Tibial artery (tissue), 4 donors: ENCODE data around the gene GATB.

Experiments
- DNase-seq, 2 donors: peaks; one replicate each; pipeline ENCODE4 v3.0.0-alpha.2; 2019
- H3K27ac ChIP-seq, 2 donors: fragments of 200-600 bp; sonication (generic) in 1 of 2; 1 replicate in 1 of 2; 2 replicates in 1 of 2; pipeline ENCODE4 v1.5.1; 2018 to 2019; ENCODE audit warnings: mild to moderate bottlenecking in 1 of 2
- H3K27me3 ChIP-seq, 2 donors: fragments of 200-600 bp; sonication (generic) in 1 of 2; one replicate each; pipeline versions ENCODE4 v1.5.1 to v1.6.0; 2016 to 2019
- H3K36me3 ChIP-seq, 3 donors: fragments of 200-600 bp; sonication (generic) in 2 of 3; one replicate each; pipeline ENCODE4 v1.5.1; 2016 to 2019; ENCODE audit warnings: mild to moderate bottlenecking in 2 of 3
- H3K4me1 ChIP-seq, 4 donors: fragments of 200-600 bp; sonication (generic) in 2 of 4; 1 replicate in 3 of 4; 2 replicates in 1 of 4; pipeline ENCODE4 v1.5.1; 2016 to 2019
- H3K4me3 ChIP-seq, 2 donors: fragments of 200-600 bp; sonication (generic) in 1 of 2; 1 replicate in 1 of 2; 2 replicates in 1 of 2; pipeline ENCODE4 v1.5.1; 2018 to 2019; ENCODE audit warnings: mild to moderate bottlenecking in 2 of 2
- H3K9me3 ChIP-seq, 3 donors: fragments of 200-600 bp; sonication (generic) in 1 of 3; one replicate each; pipeline ENCODE4 v1.5.1; 2016 to 2019
- intact Hi-C: fragments of 100-400 bp; cut with DNase I; formaldehyde crosslinking; loops from one replicate; pipeline ENCODE4 v1.15.0; 2023; ENCODE audit warnings: low total_unique reads
- TF ChIP-seq, protein P1 (sequence below), 2 experiments: fragments of 200-600 bp in 1 of 2; fragments of 450-650 bp in 1 of 2; IDR thresholded peaks; one replicate each; pipeline ENCODE4 v1.5.1; 2017 to 2019; ENCODE audit warnings: antibody characterized with exemption in 2 of 2, mild to moderate bottlenecking in 1 of 2, moderate library complexity in 1 of 2

The GATB gene

DNA sequence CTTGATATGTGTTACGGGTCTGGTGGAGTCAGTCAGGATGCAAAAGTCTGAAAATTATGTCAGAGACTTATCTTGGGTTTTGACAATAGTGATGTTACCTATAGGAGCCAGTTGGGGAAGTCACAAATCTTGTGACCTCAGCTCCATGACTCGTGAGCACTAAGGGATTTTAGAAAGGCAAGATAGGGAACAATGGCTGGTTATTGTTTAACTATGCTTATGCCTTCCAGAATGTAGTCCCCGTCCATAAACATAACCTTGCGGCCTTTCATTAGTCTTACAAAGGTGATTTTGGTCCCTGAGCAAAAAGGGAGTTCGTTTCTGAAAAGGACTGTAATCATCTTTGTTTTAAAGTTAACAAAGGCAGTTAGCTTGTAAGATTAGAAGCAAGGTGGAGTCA is 23.9 kb upstream of the GATB start:
- DNase-seq = no peak
- Histone ChIP-seq H3K36me3 (no peaks in the 10 kb centered on the region), H3K27ac (no peak overlapping the region), H3K9me3 (no peaks in the 10 kb centered on the region), H3K27me3 (no peaks in the 10 kb centered on the region), H3K4me1 (no peaks in the 10 kb centered on the region), H3K4me3 (no peak overlapping the region)
- TF ChIP-seq, protein P1, sequence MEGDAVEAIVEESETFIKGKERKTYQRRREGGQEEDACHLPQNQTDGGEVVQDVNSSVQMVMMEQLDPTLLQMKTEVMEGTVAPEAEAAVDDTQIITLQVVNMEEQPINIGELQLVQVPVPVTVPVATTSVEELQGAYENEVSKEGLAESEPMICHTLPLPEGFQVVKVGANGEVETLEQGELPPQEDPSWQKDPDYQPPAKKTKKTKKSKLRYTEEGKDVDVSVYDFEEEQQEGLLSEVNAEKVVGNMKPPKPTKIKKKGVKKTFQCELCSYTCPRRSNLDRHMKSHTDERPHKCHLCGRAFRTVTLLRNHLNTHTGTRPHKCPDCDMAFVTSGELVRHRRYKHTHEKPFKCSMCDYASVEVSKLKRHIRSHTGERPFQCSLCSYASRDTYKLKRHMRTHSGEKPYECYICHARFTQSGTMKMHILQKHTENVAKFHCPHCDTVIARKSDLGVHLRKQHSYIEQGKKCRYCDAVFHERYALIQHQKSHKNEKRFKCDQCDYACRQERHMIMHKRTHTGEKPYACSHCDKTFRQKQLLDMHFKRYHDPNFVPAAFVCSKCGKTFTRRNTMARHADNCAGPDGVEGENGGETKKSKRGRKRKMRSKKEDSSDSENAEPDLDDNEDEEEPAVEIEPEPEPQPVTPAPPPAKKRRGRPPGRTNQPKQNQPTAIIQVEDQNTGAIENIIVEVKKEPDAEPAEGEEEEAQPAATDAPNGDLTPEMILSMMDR (IDR thresholded peaks at IDR 0.05) = no peak
- intact Hi-C loops = no loop called here

- H3K27ac ChIP-seq = no peak overlapping the region
- no peaks in the 10 kb centered on the region for H3K9me3 ChIP-seq
- no peaks in the 10 kb centered on the region for H3K36me3 ChIP-seq
- no peak overlapping the region for H3K4me3 ChIP-seq
- intact Hi-C loops = no loop called here
- TF ChIP-seq, protein P1 (IDR thresholded peaks at IDR 0.05) = no peak
- DNase-seq = no peak
- H3K27me3 ChIP-seq = no peaks in the 10 kb centered on the region
- H3K4me1 ChIP-seq = no peaks in the 10 kb centered on the region
These were observed 23.1 kb upstream of the GATB start for GRCh38 chr4:151783867-151784266.

- Histone ChIP-seq H3K27me3 (no peaks in the 10 kb centered on the region), H3K36me3 (no peaks in the 10 kb centered on the region), H3K4me3 (no peak overlapping the region), H3K4me1 (no peaks in the 10 kb centered on the region), H3K9me3 (no peaks in the 10 kb centered on the region), H3K27ac (no peak overlapping the region)
- no peak for DNase-seq
- intact Hi-C loops = no loop called here
- TF ChIP-seq, protein P1 (IDR thresholded peaks at IDR 0.05) = no peak
These were observed 21.5 kb upstream of the GATB start for GRCh38 chr4:151782296-151782695.

- Histone ChIP-seq H3K36me3 (no peaks in the 10 kb centered on the region), H3K9me3 (no peaks in the 10 kb centered on the region), H3K4me3 (no peak overlapping the region), H3K4me1 (no peaks in the 10 kb centered on the region), H3K27me3 (no peaks in the 10 kb centered on the region), H3K27ac (no peak overlapping the region)
- DNase-seq = no peak
- intact Hi-C loops = no loop called here
- TF ChIP-seq, protein P1 (IDR thresholded peaks at IDR 0.05) = no peak
These were observed 20.2 kb upstream of the GATB start for GRCh38 chr4:151781026-151781425.

DNA sequence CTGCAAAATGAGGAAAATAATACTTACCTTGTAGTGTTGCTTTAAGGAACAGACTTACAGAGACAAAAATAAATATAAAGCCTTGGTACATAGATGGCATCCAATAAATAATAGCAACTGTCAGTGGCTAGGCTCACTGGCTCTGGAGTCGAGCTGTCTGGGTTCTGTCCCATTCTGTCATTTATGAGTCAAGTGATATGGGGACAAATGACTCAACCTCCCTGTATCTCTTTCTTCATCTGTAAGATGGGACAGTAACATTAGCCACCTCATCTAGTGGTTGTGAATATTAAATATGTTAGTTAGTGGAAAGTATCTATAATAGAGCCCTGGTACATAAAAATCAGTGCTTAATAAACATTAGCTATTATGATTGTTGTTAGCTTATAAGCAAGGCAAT is 16.7 kb upstream of the GATB start:
- Histone ChIP-seq H3K27ac (no peak overlapping the region), H3K27me3 (no peaks in the 10 kb centered on the region), H3K4me1 (no peaks in the 10 kb centered on the region), H3K36me3 (no peaks in the 10 kb centered on the region), H3K4me3 (no peak overlapping the region), H3K9me3 (peaks cover 0 to 4% (median 3%) of the 10 kb centered on the region in 3 donors)
- DNase-seq = no peak
- TF ChIP-seq, protein P1 (IDR thresholded peaks at IDR 0.05) = no peak
- intact Hi-C loops = no loop called here

DNA sequence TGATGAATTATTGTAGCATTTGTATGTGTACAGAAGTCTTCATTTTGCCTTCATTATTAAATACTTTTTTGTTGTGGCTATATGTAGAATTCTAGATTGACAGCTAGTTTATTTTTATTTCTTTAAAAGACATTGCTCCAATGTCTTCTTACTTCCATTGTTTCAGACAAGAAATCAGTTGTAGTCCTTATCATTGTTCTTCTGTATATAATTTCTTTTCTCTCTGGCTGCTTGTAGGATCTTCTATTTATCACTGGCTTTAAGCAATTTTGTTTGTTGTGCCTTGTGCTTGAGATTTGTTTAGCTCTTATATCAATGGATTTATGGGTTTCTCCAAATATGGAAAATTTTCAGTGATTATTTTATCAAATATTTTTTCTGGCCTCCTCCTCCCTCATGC is 13.5 kb upstream of the GATB start:
- Histone ChIP-seq H3K4me1 (no peaks in the 10 kb centered on the region), H3K27me3 (no peaks in the 10 kb centered on the region), H3K36me3 (no peaks in the 10 kb centered on the region), H3K27ac (no peak overlapping the region), H3K4me3 (no peak overlapping the region), H3K9me3 (peaks cover 0 to 4% (median 3%) of the 10 kb centered on the region in 3 donors)
- TF ChIP-seq, protein P1 (IDR thresholded peaks at IDR 0.05) = no peak
- intact Hi-C loops = no loop called here
- no peak for DNase-seq
